ENCODE data around the gene PAK4.
A peak's percentile ranks its signal among the peaks of the same experiment; 100 is the strongest.

Gene PAK4

DNA sequence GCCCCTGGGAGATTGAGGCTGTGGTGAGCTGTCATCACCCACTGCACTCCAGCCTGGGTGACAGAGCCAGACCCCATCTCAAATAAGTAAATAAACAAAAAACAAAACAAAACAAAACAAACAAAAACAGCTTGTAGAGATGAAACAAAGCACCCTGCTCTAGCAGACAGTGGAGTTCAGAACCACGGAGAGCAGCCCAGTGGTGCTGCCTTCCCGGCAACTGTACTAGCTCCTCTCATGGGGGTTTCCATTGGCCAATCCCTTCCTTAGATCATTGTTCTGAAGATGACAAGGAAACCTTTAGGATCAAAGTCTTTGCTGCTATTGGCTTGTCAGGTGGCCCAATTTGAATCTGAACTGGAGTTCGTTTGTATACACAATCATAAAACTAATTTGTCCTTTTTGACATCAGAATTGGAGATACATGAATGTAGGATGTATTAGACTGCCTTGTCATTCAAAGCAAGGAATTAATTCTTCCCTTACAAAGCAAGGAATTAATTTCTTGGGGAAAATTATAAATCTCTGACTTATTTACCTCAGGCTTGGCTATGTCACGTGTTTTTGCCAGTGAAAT lies 98.2 kb downstream of the PAK4 start:
- no peaks in the 10 kb centered on the region for H3K36me3 ChIP-seq
- DNase-seq, result no peak
- no peaks in the 10 kb centered on the region for H3K4me1 ChIP-seq
- H3K4me3 ChIP-seq (ENCODE audit: low read depth, low read length), result no peak overlapping the region
- H3K27me3 ChIP-seq, result peaks cover 21% of the 10 kb centered on the region
- H3K9me3 ChIP-seq, result no peaks in the 10 kb centered on the region
- TF ChIP-seq, protein P1, sequence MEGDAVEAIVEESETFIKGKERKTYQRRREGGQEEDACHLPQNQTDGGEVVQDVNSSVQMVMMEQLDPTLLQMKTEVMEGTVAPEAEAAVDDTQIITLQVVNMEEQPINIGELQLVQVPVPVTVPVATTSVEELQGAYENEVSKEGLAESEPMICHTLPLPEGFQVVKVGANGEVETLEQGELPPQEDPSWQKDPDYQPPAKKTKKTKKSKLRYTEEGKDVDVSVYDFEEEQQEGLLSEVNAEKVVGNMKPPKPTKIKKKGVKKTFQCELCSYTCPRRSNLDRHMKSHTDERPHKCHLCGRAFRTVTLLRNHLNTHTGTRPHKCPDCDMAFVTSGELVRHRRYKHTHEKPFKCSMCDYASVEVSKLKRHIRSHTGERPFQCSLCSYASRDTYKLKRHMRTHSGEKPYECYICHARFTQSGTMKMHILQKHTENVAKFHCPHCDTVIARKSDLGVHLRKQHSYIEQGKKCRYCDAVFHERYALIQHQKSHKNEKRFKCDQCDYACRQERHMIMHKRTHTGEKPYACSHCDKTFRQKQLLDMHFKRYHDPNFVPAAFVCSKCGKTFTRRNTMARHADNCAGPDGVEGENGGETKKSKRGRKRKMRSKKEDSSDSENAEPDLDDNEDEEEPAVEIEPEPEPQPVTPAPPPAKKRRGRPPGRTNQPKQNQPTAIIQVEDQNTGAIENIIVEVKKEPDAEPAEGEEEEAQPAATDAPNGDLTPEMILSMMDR (IDR thresholded peaks at IDR 0.05; ENCODE audit: low read depth, low read length), result no peak

DNA sequence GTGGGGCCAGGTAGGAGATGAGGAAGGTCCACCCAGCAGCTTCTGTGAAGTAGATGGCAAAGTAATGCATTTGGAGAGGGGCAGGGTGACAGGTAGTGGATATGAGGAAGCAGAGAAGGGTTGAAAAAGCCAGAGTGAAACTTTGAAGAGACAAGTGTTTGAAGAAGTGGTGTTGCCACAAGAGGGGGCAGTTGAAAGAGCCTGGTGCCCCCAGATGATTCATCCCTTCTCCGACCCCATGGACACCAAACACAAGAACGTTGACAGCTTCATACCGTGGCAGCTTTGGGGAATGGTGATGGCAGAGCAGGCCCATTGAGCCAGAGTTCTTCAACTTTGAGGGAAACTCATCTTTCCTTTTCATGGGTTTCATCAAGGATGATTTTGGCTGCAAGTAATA lies 99.3 kb downstream of the PAK4 start:
- Histone ChIP-seq H3K36me3 (no peaks in the 10 kb centered on the region), H3K4me1 (no peaks in the 10 kb centered on the region), H3K9me3 (no peaks in the 10 kb centered on the region), H3K4me3 (ENCODE audit: low read depth, low read length) (no peak overlapping the region), H3K27me3 (peaks cover 21% of the 10 kb centered on the region)
- TF ChIP-seq, protein P1 (IDR thresholded peaks at IDR 0.05; ENCODE audit: low read depth, low read length), result peak; percentile 28; the same call in 1 of the 2 replicates
- DNase-seq, result no peak

Data from BE2C (cell line).